Stimulated activated CD8-positive, alpha-beta memory T cell treated with anti-CD3 and anti-CD28 coated beads, Interleukin-15, amount 100 ng/mL, for 4 hours (primary cell): ENCODE results near the gene ZNF195.
"Not testable (repeated sequence)": the region's sequence is repeated elsewhere in the genome, so short reads cannot be mapped to it uniquely, and the experiment has no call there.

Experiments
- DNase-seq, 2 donors: peaks; one replicate each; pipeline ENCODE4 v3.0.0-alpha.2; 2020; ENCODE audit warnings: low read depth in 2 of 2

Gene ZNF195

GRCh38 chr11:3378426-3379423, at the start of gene ZNF195:
ZNF195 (minus strand) TSS chr11:3379146; CDS start chr11:3379040, 106 bp downstream.
- peak; percentile 93 to 96 for DNase-seq

DNA sequence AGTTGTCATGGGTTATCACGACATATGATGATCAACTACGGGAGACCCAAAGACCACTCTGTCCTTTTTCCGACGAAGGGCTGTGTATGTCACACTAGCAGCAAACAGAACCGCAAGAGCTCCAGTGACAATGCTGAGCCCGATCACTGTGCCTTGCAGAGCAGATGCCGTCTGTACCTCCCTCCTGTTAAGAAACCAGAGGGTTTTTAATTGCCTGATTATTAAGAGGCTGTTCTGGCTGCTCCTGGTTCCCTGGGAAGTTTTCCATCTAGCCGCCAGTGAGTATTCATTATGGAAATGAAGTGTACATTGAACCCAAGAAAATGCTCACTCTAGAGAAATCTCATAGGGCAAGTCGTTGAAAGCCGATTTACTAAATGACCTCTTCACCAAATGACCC, 49.1 kb upstream of the ZNF195 start:
- not testable (repeated sequence) for DNase-seq

DNA sequence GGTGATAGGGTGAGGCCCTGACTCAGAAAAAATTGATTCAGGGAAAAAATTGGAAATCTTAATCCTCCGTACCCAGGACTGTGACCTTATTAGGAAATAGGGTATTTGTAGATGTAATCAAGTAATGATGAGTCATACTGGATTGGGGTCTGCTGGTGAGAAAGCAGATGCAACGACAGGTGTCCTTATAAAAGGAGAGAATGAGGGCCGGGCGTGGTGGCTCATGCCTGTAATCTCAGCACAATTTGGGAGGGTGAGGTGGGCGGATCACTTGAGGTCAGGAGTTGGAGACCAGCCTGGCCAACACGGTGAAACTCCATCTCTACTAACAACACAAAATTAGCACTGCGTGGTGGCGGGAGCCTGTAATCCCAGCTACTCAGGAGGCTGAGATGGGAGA, 47.6 kb upstream of the ZNF195 start:
- not testable (repeated sequence) for DNase-seq

DNA sequence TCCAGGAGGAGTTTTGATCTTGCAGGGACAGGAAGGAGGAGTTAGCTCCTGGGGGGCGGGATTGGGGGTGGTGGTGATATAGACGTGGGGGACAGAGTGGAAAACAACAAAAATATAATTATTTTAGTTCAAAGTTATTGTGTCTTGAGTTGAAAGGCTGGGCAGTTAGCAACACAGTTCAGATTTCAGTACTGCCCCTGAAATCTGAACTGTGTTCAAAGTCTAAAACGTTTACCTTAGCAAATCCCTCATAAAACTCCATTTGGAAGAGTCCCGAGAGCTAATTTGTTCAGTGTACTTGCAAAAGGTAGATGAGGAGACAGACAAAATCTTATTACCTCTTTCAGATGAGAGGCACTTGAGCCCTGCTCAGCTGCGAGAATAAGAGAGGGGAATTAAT, 45.0 kb upstream of the ZNF195 start:
- not testable (repeated sequence) for DNase-seq

- DNase-seq, result not testable (repeated sequence)
Measured at GRCh38 chr11:3423138-3423731, 44.3 kb upstream of the ZNF195 start.

DNA sequence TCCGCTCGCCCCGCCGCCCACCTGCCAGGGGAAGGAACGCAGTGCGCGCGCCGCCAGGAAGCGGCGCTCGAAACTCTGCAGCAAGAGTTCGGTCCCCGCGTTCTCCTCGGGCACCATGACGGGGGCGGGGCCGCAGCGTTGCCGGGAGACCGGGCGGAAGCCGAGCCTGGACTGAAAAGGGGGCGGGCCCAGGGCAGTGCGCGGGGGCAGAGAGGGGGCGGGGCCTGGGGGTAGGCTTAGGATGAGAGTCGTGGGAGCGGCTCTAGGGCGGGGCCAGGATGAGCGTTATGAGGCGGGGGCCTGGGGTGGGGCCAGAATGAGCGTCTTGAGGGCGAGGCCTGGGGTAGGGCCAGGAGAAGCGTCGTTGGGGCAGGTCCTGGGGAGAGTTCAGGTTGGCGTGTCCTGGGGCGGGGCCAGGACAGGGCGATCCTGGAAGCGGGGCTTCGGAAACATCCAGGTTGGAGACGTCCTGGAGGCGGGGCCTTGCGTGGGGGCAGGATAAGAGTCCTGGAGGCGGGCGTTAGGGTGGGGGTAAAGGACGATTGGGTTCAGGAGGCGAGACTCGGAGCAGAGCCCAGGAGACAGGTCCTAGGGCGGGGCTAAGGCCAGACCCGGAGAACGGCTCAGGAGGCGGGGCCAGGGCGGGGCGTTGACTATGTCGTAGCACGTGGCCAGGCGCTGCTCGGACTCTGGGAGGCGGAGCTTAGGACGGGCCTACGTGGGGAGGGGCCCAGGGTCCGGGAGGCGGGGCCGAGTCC, 43.6 kb upstream of the ZNF195 start:
- DNase-seq, result peak; percentile 94 to 97

DNA sequence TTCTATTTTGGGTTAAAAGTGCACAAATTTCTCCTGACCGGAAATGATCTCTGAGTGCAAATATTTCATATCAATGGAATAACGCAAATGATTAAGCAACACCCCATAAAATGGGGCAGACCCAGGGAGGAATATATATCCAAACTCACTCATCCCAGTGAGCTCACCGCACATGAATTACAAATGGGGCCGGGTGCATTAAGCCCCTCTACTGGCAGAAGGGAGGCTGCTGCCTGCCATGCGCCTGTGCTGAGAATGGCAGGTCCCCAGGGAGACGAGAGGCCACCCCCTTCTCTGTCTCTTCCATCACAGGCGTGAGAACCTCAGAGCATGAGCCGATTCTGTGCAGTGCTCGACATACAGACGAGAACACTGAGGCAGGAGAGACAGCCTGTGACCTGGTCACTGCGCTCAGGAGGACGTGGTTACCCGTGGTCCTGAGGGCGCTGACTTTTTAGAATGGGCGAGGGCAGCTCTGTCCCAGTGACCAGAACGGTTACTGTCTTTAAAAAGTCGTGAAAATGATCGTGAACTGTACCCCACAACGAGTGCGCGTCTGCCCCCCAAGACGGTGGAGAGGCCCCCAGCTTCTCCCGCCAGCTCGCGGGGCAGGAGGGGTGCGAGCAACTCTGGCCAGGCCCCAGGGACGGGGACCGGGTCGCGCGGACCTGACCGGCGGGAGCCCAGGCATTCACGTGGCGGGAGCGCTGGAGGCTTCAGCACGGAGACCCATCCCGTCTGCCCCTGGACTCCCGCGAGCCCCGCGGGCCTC, 42.8 kb upstream of the ZNF195 start:
- not testable (repeated sequence) for DNase-seq

- DNase-seq, result not testable (repeated sequence)
Measured at GRCh38 chr11:3420281-3421042, 41.5 kb upstream of the ZNF195 start.

GRCh38 chr11:3419496-3419895, 40.5 kb upstream of the ZNF195 start:
- DNase-seq, result not testable (repeated sequence)

GRCh38 chr11:3417047-3417446, 38.1 kb upstream of the ZNF195 start:
- DNase-seq, result peak in 1 of 2 donors; percentile 20

DNA sequence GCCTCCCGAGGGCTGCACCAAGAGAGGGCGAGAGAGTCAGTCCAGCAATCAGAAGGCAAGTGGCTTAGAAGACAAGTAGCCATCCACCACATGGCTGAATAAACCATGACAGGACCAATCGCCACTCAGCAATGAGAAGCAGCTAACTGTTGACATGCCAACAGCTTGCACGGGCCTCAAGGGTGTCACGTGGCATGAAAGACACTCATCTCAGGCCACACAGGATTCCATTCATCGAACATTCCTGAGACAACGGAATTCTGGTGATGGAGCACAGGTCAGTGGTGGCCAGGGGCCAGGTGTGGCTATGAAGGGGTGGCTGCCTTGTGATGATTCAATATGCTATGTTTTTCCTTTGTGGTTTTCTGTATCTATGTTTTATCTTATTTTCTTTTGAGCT, 36.4 kb upstream of the ZNF195 start:
- DNase-seq, result not testable (repeated sequence)

- not testable (repeated sequence) for DNase-seq
Measured at GRCh38 chr11:3413666-3414065, 34.7 kb upstream of the ZNF195 start.

DNA sequence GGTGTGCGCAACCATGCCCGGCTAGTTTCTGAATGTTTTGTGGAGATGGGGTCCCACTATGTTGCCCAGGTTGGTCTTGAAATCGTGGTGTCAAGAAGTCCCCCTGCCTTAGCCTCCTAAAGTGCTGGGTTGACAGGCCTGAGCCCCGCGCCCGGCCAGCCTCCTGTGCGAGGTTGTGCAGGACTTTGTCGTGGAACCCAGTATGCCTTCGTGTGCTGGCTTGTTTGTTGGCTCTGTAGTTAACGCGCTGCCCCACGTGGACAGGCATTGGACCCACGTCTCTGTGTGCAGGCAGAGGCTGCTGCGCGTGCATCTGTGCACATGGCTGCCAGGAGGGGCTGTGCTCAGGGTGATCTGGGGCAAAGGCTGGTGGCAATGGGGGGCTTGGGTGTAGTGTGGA, 33.9 kb upstream of the ZNF195 start:
- no peak for DNase-seq

GRCh38 chr11:3408722-3409121, 29.8 kb upstream of the ZNF195 start:
- peak in 1 of 2 donors; percentile 46 for DNase-seq

DNA sequence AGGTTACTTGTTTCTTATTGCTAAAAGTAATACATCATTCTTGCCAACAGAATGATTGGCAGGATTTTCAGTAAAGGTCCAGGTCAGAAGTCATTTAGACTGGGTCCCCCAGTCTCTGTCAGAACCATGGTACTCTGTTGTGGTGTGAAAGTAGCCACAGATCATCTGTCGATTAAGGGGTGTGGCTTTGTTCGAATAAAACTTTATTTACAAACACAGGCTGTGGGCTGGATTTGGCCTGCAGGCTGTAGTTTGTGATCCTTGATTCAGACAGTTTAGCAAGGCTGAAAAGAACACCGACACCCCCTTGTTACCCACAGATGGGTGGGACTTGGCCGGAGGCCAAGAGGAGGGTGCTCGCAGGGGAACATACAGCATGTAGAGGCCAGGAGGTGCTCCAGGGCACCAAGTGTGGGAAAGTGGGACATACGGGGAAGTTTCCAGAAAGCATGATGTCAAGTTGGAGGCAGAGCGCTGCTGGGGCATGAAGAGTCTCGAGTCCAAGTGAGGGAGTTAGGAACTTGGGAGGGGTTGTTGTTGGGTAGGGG, 29.2 kb upstream of the ZNF195 start:
- DNase-seq, result not testable (repeated sequence)

GRCh38 chr11:3406937-3407336, 28.0 kb upstream of the ZNF195 start:
- DNase-seq, result not testable (repeated sequence)

DNA sequence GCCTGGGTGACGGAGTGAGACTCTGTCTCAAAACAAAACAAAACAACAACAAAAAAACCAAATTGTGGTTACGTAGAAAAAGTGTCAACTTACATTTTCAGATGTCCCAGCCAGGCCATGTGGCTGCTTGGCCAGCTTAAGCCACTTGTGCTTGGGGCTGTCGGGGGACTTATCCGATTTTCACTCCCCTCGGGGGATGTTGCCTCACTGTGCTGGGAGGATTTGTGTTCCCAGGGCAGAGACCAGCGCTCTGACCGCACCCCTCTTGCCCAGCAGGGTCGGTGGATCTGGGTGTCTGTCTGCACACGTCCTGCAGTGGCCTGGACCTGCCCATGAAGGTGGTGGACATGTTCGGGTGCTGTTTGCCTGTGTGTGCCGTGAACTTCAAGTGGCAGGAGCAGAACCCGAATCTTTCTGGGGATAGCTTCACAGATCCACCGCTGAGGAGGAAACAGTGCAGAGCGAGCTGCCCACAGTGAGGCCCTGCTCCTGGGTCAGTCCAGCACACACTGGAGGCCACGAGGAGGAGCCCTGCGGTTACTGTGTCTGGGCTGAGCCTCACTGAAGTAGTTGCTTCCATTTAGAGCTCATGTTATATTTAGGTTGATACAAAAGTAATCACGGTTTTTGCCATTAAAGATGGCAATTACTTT, 27.4 kb upstream of the ZNF195 start:
- DNase-seq, result not testable (repeated sequence)

GRCh38 chr11:3404076-3404925, 25.4 kb upstream of the ZNF195 start:
- DNase-seq, result not testable (repeated sequence)

DNA sequence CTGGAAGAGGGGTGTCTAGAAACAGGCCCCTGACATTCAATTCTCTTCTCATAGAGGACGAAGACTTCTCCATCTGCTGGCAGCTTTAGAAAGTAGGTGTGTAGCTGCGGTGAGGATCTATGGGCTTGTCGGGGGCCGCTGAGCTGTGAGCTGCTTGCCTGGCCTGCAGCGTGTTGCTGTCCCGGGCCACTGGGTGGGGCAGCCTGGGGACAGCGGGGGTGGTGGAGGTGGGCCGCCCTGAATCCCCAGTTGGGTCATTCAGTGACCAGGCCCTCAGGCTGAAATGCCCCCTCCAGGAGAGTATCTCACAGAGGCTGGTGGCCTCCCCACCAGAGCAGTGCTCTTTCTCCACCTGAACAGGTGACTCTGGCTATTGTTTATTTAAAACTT, 23.9 kb upstream of the ZNF195 start:
- not testable (repeated sequence) for DNase-seq
